ENCODE data around the gene TNIK.

DNA sequence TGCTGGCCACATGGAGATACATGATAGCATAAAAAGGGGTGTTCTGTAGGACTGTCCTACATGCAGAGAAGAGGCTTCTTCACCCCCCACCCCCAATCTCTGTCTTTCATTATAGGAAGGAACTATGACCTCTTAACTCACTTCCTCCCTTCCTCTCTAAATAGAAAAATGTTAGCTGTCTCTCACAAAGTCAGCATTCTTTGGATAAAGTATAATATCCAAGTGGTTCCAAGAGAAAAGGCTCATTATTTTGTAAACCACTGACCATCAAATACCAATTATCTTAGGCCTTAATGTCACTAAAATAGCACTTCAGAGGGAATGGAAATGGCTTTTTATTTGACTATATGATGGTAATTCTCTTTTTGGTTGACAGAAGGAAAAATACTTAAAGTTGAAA is 338.4 kb downstream of the TNIK start:
- TF ChIP-seq, protein P1, sequence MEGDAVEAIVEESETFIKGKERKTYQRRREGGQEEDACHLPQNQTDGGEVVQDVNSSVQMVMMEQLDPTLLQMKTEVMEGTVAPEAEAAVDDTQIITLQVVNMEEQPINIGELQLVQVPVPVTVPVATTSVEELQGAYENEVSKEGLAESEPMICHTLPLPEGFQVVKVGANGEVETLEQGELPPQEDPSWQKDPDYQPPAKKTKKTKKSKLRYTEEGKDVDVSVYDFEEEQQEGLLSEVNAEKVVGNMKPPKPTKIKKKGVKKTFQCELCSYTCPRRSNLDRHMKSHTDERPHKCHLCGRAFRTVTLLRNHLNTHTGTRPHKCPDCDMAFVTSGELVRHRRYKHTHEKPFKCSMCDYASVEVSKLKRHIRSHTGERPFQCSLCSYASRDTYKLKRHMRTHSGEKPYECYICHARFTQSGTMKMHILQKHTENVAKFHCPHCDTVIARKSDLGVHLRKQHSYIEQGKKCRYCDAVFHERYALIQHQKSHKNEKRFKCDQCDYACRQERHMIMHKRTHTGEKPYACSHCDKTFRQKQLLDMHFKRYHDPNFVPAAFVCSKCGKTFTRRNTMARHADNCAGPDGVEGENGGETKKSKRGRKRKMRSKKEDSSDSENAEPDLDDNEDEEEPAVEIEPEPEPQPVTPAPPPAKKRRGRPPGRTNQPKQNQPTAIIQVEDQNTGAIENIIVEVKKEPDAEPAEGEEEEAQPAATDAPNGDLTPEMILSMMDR (IDR thresholded peaks at IDR 0.05; ENCODE audit: low read depth, low read length, missing input control) = no peak
- TF ChIP-seq, protein P2, sequence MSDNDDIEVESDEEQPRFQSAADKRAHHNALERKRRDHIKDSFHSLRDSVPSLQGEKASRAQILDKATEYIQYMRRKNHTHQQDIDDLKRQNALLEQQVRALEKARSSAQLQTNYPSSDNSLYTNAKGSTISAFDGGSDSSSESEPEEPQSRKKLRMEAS (IDR thresholded peaks at IDR 0.05) = no peak
- no peak for TF ChIP-seq GABPA (IDR thresholded peaks at IDR 0.05 in 1 of 2, conservative IDR thresholded peaks at IDR 0.05 in 1 of 2)
- TF ChIP-seq SP1 (IDR thresholded peaks at IDR 0.05) = no peak
- TF ChIP-seq JUND (IDR thresholded peaks at IDR 0.05) = no peak
- TF ChIP-seq TAF1 (conservative IDR thresholded peaks at IDR 0.05) = no peak
- TF ChIP-seq, protein P3, sequence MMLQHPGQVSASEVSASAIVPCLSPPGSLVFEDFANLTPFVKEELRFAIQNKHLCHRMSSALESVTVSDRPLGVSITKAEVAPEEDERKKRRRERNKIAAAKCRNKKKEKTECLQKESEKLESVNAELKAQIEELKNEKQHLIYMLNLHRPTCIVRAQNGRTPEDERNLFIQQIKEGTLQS (IDR thresholded peaks at IDR 0.05) = no peak
